NCI-H1105 (cell line): Measurements from ENCODE around the gene ALDH1A3.
A peak's percentile ranks its signal among the peaks of the same experiment; 100 is the strongest.

Source experiments
- DNase-seq: peaks from one replicate; lab custom pipeline; 2025; lab: John Stamatoyannopoulos, UW

ALDH1A3 gene

DNA sequence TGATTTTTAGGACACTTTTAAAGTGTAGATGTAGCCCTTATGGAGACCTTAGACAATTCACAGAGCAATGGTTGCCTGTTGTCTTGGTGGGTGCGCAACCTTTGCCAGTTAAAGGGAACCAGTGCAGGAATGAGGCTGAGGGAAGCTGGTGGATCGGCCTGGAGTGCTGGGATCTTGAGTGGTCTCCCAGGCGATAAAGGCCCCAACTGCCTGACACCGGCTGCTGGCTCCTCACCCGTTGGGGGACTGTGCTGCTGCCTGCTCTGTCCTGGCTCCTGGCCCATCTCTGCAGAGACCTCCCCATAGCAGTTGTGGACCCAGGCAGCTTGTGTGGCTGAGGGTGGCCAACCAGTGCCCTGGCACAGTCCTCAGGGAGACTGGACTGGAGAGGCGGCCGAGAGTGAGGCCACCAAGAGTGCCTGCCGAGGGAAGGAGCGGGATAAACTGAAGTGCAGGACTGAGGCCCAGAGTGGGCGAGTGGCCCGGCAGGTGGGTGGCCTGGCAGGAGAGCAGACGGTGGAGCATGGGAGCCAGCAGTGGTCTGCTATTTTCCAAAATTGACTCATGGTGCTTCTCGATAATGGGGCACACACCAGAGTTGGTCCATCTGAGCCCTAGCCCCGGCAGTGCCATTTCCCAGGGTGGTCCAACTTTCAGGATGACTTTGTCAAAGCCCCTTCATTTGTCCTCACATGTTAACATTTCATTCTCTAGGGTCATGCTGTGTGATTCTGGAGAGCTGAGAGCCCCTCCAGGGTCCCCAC, 2.1 kb downstream of the ALDH1A3 start:
- no peak for DNase-seq

- no peak for DNase-seq
These were observed 5.5 kb downstream of the ALDH1A3 start for GRCh38 chr15:100885116-100885515.

GRCh38 chr15:100885811-100886210, 6.2 kb downstream of the ALDH1A3 start:
- DNase-seq: no peak

DNA sequence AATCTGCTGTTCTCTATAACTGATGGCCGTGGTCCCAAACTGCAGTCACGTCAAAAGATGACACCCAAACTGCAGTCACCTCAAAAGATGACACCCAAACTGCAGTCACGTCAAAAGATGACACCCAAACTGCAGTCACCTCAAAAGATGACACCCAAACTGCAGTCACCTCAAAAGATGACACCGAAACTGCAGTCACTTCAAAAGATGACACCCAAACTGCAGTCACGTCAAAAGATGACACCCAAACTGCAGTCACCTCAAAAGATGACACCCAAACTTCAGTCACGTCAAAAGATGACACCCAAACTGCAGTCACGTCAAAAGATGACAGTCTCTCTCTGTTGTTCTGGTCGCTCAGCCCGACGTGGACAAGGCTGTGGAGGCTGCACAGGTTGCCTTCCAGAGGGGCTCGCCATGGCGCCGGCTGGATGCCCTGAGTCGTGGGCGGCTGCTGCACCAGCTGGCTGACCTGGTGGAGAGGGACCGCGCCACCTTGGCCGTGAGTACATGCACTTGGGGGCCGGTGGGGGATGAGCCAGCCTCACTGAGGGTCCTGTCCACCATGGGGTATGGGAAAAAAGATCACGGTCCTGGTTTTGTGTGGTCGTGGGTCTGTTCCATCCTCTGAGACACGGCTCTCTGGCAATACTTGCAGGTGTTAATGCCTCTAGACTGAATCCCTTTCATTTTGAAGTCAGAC, 7.7 kb downstream of the ALDH1A3 start:
- DNase-seq: no peak

DNA sequence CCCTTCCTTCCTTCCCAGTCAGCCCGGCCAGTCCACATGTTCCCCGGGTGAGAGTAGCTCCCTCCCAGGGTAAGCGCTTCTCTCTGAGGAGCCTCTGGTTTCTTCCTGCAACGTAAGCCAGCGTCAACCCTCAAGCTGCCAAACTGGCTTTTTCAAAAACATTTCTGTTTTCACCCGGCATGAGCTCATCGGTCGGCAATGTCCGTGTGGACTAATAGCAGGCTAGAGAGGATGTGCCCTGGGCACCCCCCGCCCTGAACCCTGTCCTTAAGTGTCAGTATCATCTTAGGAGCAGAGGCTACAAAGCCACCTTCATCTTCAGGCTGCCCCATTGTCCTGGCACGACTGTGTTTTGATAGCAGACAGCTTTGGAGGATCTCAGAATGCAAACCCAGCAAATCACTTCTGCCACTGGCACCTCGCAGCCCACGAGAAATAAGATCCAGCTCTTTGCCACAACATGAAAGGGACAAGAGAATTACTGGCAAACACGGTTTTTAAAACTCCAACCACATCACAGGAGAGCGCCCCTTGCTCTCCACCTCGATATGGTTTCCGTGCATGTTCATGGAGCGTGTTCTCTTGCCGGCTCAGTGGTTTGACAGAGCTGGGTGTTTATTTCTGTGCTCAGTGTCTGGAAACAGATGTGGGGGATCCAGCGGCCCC, 9.9 kb downstream of the ALDH1A3 start:
- DNase-seq: no peak

DNA sequence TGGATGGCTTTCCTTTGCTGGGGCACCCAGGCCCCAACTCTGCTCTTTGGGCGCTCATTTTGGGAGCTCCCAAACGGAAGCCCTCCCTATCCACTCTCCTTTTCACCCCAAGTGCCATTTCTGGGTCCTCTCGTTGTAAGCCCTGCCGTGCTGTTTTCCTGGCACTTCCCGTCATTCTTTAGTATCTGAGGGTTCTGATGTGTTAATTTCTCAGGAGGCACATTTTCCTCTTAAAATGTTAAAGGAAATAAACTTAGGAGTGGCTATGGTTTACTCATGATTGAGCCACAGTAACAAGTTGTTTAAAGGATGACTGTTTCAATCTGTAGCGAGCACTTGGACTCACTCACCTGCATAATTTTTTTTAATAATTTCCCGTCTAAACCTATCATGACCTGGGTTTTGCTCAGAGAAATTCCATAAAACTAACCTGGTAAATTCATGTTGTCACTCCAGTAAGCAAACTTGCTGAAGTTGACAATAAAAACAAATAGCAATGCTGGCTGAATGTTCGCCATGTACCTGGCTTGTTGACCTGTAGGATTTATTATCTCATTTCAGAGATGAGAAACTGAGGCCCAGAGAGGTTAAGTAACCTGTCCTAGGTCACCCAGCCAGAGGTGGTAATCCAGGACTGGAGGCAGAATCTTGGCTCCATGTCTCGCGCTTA, 10.6 kb downstream of the ALDH1A3 start:
- DNase-seq: no peak

GRCh38 chr15:100890850-100891249, 11.2 kb downstream of the ALDH1A3 start:
- DNase-seq: no peak

DNA sequence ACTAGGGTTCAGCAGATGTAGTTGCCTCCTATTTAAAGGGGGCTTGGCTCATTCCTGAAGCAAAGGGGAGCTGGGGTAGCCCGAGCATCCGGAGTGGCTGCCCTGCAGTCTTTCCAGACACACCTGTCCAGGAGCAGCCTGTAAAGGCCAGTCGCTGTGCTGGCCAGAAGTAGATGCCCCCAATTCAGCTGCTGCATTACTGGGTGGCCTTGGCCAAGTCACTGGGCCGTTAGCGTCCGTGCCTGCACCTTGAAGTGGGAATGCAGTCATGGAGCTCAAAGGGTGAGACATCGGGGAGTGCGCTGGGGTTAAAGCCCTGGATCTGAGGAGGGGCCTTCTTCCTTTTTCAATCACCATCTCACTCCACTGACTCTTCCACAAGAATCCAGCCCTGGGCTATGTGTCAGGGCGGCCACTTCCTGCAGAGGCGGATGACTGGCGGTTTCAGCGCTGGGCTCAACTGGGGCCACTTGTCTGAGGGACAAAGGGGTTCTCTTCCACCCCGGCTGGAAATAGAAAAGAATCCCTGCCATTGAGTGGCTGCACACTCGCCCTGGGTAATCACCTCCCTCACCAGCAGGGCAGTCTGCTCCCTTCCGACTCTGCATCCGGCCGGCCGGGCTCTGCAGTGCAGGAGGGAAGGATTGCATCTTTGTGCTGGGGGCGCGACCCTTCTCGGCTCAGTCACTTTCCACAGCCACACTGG, 11.8 kb downstream of the ALDH1A3 start:
- no peak for DNase-seq

GRCh38 chr15:100892013-100892355, 12.4 kb downstream of the ALDH1A3 start:
- DNase-seq: no peak

DNA sequence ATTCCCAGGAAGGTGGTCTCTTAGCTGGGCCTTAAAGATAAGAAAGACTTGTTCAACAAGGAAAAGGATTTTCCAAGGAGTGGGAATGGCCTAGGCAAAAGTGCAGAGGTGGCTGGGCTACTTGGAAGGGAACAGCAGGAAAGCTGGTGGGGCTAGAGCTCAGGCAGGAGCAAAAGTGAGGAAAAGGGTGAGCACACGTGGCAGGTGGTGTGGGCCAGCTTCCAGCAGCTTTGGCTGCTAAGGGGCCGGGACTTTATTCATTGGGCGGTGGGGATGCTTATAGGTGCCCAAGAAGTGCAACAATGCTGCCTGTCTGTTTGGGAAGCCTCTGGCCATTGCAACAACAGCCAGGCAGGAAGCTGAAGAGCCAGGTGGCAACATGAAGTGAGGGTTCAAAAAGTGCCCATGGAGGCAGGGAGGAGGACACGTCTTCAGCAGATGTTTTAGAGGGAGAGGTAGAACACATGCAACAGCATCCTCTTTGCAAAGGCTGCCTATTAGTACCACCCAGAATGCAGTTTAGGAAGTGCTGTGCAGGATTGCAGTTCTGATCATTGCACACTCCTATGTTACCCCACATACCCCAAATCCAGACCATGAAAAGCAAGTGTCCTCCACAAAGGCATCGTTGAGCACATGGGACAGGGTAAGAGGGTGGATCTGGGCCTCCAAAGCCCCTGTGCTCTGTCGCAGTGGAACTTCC, 13.8 kb downstream of the ALDH1A3 start:
- no peak for DNase-seq

- no peak for DNase-seq
These were observed 14.3 kb downstream of the ALDH1A3 start for GRCh38 chr15:100893964-100894295.

DNA sequence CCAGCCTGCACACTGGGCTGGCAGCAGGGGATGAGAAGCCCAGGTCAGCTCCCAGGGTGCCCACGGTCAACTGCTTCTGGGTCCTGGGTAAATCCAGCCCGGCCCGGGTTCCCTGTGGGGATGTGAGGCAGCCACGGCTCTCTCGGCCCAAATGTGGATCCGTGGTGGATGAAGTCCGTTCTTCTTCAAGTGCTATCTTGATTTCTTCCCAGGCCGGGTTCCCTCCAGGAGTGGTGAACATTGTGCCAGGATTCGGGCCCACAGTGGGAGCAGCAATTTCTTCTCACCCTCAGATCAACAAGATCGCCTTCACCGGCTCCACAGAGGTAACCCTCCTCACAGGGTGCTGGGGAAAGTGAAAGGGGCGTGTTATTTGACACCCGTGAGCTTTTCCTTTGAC, 16.1 kb downstream of the ALDH1A3 start:
- no peak for DNase-seq

GRCh38 chr15:100897221-100898151, 17.9 kb downstream of the ALDH1A3 start:
- DNase-seq: no peak

DNA sequence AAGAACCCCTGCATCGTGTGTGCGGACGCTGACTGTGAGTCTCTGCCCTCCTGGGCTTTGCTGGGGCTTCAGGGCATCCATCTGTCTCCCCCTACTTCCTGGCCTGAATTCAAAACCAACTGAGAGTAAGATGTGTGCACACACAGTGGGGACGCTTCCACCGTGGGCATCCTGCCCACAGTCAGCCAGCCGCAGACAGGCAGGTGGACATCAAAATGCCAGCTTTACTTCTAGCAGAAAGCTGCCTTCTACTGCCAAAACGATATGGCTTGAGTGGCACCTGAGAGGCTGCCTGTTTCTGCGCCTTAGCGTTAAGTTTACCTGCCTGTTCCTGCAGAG, 18.5 kb downstream of the ALDH1A3 start:
- no peak for DNase-seq

- no peak for DNase-seq
These were observed 19.2 kb downstream of the ALDH1A3 start for GRCh38 chr15:100898661-100899462.

DNA sequence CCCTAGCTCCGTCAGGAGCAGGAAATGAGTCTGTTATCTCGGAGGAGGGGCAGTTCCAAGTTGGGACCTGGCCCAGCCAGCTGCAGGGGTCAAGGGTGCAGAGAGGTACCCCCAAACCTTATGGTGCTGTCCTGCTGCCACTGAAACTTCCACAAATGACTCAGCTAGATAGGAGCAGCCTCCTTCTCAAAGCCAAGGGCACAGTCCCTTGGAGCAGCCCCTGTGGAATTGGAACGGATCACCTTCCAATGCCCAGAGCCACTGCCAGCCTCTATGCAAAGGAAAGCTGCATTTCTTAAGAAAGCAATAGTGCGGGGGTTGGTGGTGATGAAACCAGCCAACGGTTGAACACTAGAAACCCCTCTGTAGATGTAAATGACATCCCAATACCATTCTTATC, 20.0 kb downstream of the ALDH1A3 start:
- no peak for DNase-seq

DNA sequence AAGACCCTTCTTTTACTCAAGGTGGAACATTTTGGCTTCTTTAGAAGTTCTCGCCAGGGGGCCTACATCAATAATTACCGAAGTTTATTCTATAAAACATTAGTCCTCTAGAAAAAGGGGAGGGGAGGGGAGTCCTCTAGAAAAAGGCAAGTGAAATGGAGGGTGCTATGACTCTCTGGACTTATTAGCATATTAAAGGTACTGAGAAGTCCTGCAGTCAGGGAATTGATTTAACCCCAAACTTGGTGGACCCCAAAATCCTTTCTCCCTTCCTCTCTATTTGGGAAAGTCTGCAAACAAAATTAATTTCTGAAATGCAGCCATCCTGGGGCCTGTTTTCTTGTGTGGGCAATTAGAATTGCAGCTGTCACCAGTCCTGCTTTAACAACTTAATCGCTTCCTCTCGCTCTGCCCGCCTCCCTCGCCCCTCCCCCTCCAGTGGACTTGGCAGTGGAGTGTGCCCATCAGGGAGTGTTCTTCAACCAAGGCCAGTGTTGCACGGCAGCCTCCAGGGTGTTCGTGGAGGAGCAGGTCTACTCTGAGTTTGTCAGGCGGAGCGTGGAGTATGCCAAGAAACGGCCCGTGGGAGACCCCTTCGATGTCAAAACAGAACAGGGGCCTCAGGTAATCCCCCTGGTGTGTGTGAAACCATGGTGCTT, 20.6 kb downstream of the ALDH1A3 start:
- peak; percentile 84 for DNase-seq

DNA sequence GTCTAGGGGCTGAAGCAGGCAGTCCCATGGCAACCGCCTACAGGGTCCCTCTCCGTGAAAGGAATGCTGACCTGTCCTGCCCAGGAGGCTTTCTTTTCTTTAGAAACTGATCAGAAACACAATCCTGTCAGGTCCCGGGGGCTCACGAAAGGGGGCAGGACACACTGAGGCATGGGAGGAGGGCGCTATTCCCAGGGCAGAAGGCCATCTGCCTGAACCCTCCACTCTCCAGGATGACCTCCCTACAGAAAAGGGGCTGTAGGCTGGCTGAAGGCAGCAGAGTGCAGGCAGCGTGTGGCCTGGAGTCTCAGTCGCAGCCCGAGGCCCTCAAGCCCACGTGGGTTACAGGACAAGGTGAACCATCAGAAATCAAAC, 21.2 kb downstream of the ALDH1A3 start:
- no peak for DNase-seq

DNA sequence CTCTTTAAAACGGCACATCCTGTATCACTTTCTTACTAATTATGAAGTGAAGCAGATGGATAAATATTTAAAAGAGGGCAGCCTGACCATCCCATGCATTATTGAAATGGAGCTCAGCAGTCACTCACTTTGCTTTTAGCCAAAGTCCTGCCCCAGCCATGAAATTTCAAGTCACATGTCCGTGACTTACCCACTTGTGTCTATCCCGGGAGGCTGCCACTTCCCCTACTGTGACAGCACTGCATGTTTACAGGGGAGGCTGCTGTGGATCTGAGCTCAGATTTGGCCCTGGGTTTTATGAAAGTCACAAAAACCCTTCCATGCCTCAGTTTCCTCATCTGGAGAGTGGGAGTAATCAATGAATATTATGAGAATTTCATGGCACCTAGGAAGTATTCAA, 21.7 kb downstream of the ALDH1A3 start:
- DNase-seq: no peak
